ENCODE data around the gene LY6G5C. TPM values are rescaled to one million over a fixed set of nuclear protein-coding genes. Genes with fewer than 3 reads are reported as not detected.

Gene LY6G5C
- total and polyA plus RNA-seq, 9 of the 15 experiments (the other 6 are each of a cell fraction or from before 2014, with no cell fraction given) = 0.10 to 0.67 (median 0.46) TPM; not detected in 4

GRCh38 chr6:31725502-31726350 lies 44.9 kb upstream of the LY6G5C start (continued):
- TF ChIP-seq TCF15 (CRISPR knock-in tag; IDR thresholded peaks at IDR 0.05) = 0 out of 2 replicates have a peak, but pooled peaks have one; percentile 66
- no peak for TF ChIP-seq MEF2A (IDR thresholded peaks at IDR 0.05; ENCODE audit: control insufficient read depth, low read depth, low read length)
- no peak for TF ChIP-seq CBFB (CRISPR knock-in tag; IDR thresholded peaks at IDR 0.05)
- TF ChIP-seq ZNF77 (CRISPR knock-in tag; IDR thresholded peaks at IDR 0.05) = no peak
- TF ChIP-seq POLR3G (IDR thresholded peaks at IDR 0.05; ENCODE audit: extremely low read depth, insufficient read length, insufficient replicate concordance) = no peak
- no peak for TF ChIP-seq SRSF9 (IDR thresholded peaks at IDR 0.05; ENCODE audit: borderline replicate concordance, low read depth, low read length)
- TF ChIP-seq GTF2F1 (IDR thresholded peaks at IDR 0.05; ENCODE audit: low read depth, low read length) = no peak
- TF ChIP-seq NFIC (IDR thresholded peaks at IDR 0.05) = no peak
- no peak for TF ChIP-seq ZNF124 (CRISPR knock-in tag; IDR thresholded peaks at IDR 0.05)
- TF ChIP-seq TRIM25 (IDR thresholded peaks at IDR 0.05; ENCODE audit: borderline replicate concordance) = no peak
- no peak for TF ChIP-seq ETS2 (tag; IDR thresholded peaks at IDR 0.05; ENCODE audit: borderline replicate concordance, poor library complexity, severe bottlenecking)
- TF ChIP-seq DMBX1 (CRISPR knock-in tag; IDR thresholded peaks at IDR 0.05; ENCODE audit: borderline replicate concordance) = peak; percentile 84
- no peak for TF ChIP-seq TBP (optimal IDR thresholded peaks at IDR 0.05; ENCODE audit: low read depth, low read length)
- no peak for TF ChIP-seq ZNF12 (CRISPR knock-in tag; IDR thresholded peaks at IDR 0.05)
- no peak for TF ChIP-seq TEAD4 (IDR thresholded peaks at IDR 0.05; ENCODE audit: low read length)
- no peak for TF ChIP-seq TEAD4 (CRISPR knock-in tag; IDR thresholded peaks at IDR 0.05; ENCODE audit: borderline replicate concordance)
- TF ChIP-seq ID3 (CRISPR knock-in tag; IDR thresholded peaks at IDR 0.05) = no peak
- TF ChIP-seq ID3 (tag; IDR thresholded peaks at IDR 0.05) = peak; percentile 86
- no peak for TF ChIP-seq ATF6 (CRISPR knock-in tag; IDR thresholded peaks at IDR 0.05)
- TF ChIP-seq CREB1 (IDR thresholded peaks at IDR 0.05) = no peak
- no peak for TF ChIP-seq CREB1 (CRISPR knock-in tag; IDR thresholded peaks at IDR 0.05)
- no peak for TF ChIP-seq SRF (CRISPR knock-in tag; IDR thresholded peaks at IDR 0.05)
- no peak for TF ChIP-seq ZNF232 (CRISPR knock-in tag; IDR thresholded peaks at IDR 0.05)
- TF ChIP-seq RUNX1 (IDR thresholded peaks at IDR 0.05; ENCODE audit: low read depth) = no peak
